GM12878 (cell line): Measurements from ENCODE around the gene TELO2. TPM values are rescaled to one million over a fixed set of nuclear protein-coding genes. Genes with fewer than 3 reads are reported as not detected.

Experiments
- ATAC-seq: fragments of 200-7000 bp; cut with Tn5 transposase; 3 replicates; pipeline ENCODE4 v1.9.1; 2020; ENCODE audit warnings: mild to moderate bottlenecking, moderate library complexity
- BruUV-seq: library from RNA; stranded (reverse); fragments of 400-500 nt; replicated peaks from 2 replicates; lab custom pipeline; 2021; lab: Mats Ljungman, UMichigan
- CTCF ChIA-PET: fragments of 300-600 bp; sonication (Branson Sonifier 250); formaldehyde crosslinking; extraction: SDS; loops from one replicate; lab custom pipeline; 2021; ENCODE audit warnings: inconsistent platforms; lab: Yijun Ruan, JAX
- POLR2A ChIA-PET: fragments of 350-600 bp; formaldehyde crosslinking; extraction: SDS; loops from one replicate; lab custom pipeline; 2021; ENCODE audit warnings: inconsistent platforms; lab: Charles Lee
- RAD21 ChIA-PET: fragments of 300-600 bp; sonication (Branson Sonifier 250); formaldehyde crosslinking; loops from one replicate; lab custom pipeline; 2023; ENCODE audit warnings: antibody characterized with exemption; ENCODE audit not compliant: unreplicated experiment; lab: Charles Lee
- SMC1A ChIA-PET: fragments of 300-600 bp; sonication (Branson Sonifier 250); formaldehyde crosslinking; loops from one replicate; lab custom pipeline; 2023; ENCODE audit not compliant: unreplicated experiment, uncharacterized antibody; lab: Charles Lee
- DNase-seq: peaks from one replicate; pipeline ENCODE4 v3.0.0-alpha.2; 2011; ENCODE audit warnings: low read depth, low spot score
- FAIRE-seq: peaks from 3 replicates; lab custom pipeline; 2011; peaks lifted over from hg19 to GRCh38; lab: Jason Lieb, UNC
- H2AFZ ChIP-seq: 2 replicates; pipeline ENCODE4 v1.6.0; 2011; ENCODE audit warnings: low read depth, low read length, control low read depth; ENCODE audit not compliant: control insufficient read depth
- H3K27ac ChIP-seq: 2 replicates; pipeline ENCODE4 v1.5.1; 2011; ENCODE audit warnings: control low read depth; ENCODE audit not compliant: control insufficient read depth, insufficient read depth
- H3K27me3 ChIP-seq, 2 experiments: replicated peaks in 1 of 2; 2 replicates each; pipeline versions ENCODE4 v1.6.0 to v1.6.1; 2011; ENCODE audit warnings: low read length in 1 of 2; ENCODE audit not compliant: control insufficient read depth in 2 of 2, insufficient read depth in 2 of 2
- H3K36me3 ChIP-seq, 2 experiments: 2 replicates each; pipeline ENCODE4 v1.5.1; 2011; ENCODE audit warnings: low read length in 1 of 2; ENCODE audit not compliant: control insufficient read depth in 2 of 2, insufficient read depth in 2 of 2
- H3K4me1 ChIP-seq: 2 replicates; pipeline ENCODE4 v1.6.1; 2011; ENCODE audit warnings: mild to moderate bottlenecking, low read length, moderate library complexity, mixed read lengths; ENCODE audit not compliant: control insufficient read depth, insufficient read depth
- H3K4me2 ChIP-seq: 2 replicates; pipeline ENCODE4 v1.6.0; 2011; ENCODE audit warnings: control low read depth; ENCODE audit not compliant: control insufficient read depth, insufficient read depth
- H3K4me3 ChIP-seq: fragments of 200-600 bp; sonication (generic); 2 replicates; pipeline ENCODE4 v1.5.1; 2016
- H3K79me2 ChIP-seq: 2 replicates; pipeline ENCODE4 v1.6.0; 2011; ENCODE audit warnings: low read length; ENCODE audit not compliant: control insufficient read depth, insufficient read depth
- H3K9ac ChIP-seq: 2 replicates; pipeline ENCODE4 v1.8.0; 2011; ENCODE audit warnings: low read length, control low read depth, mixed read lengths; ENCODE audit not compliant: control insufficient read depth, insufficient read depth
- H3K9me3 ChIP-seq: replicated peaks from 3 replicates; pipeline ENCODE4 v1.5.1; 2011; ENCODE audit warnings: mild to moderate bottlenecking, low read length; ENCODE audit not compliant: control insufficient read depth, insufficient read depth
- H4K20me1 ChIP-seq: 2 replicates; pipeline ENCODE4 v1.6.0; 2011; ENCODE audit not compliant: control insufficient read depth, insufficient read depth
- BHLHE40 ChIP-seq, 2 experiments: fragments of 450-650 bp in 1 of 2; IDR thresholded peaks; 2 replicates each; pipeline ENCODE4 v1.6.1; 2011 to 2017; ENCODE audit warnings: low read depth in 2 of 2, borderline replicate concordance in 1 of 2, improper control_type of control experiment in 1 of 2, low read length in 1 of 2, mild to moderate bottlenecking in 1 of 2
- CBX5 ChIP-seq: sonication (generic); IDR thresholded peaks from 2 replicates; pipeline ENCODE4 v1.6.1; 2016; ENCODE audit warnings: low read depth, moderate library complexity, mild to moderate bottlenecking, inconsistent platforms
- EED ChIP-seq: sonication (generic); IDR thresholded peaks from 2 replicates; pipeline ENCODE4 v1.6.1; 2016; ENCODE audit warnings: antibody characterized with exemption, low read depth
- JUNB ChIP-seq: IDR thresholded peaks from 2 replicates; pipeline ENCODE4 v1.6.1; 2016; ENCODE audit warnings: antibody characterized with exemption, mild to moderate bottlenecking
- MAX ChIP-seq: IDR thresholded peaks from 2 replicates; pipeline ENCODE4 v1.6.1; 2012; ENCODE audit warnings: low read depth, low read length, improper control_type of control experiment
- NFXL1 ChIP-seq: fragments of 450-650 bp; IDR thresholded peaks from 2 replicates; pipeline ENCODE4 v1.6.1; 2017; ENCODE audit warnings: antibody characterized with exemption, mild to moderate bottlenecking, borderline replicate concordance
- NFYA ChIP-seq: IDR thresholded peaks from 2 replicates; pipeline ENCODE4 v1.6.1; 2011; ENCODE audit warnings: low read depth, mild to moderate bottlenecking, low read length, improper control_type of control experiment, borderline replicate concordance
- PBX3 ChIP-seq: IDR thresholded peaks from 2 replicates; pipeline ENCODE4 v1.6.1; 2011; ENCODE audit warnings: mild to moderate bottlenecking, low read depth, low read length, moderate library complexity; ENCODE audit not compliant: insufficient replicate concordance
- TCF7 ChIP-seq: IDR thresholded peaks from 2 replicates; pipeline ENCODE4 v1.6.1; 2014; ENCODE audit warnings: antibody characterized with exemption, borderline replicate concordance
- WRNIP1 ChIP-seq: IDR thresholded peaks from 2 replicates; pipeline ENCODE4 v1.6.1; 2011; ENCODE audit warnings: low read depth, low read length, improper control_type of control experiment, borderline replicate concordance
- WGBS: methylation state at CpG from one replicate; pipeline ENCODE4 v1.1.6; 2016; ENCODE audit warnings: low lambda C conversion rate; ENCODE audit not compliant: insufficient replicate concordance, insufficient coverage; ENCODE audit errors: missing lambda C conversion rate; 5-methylcytosine and 5-hydroxymethylcytosine counted together
- in situ Hi-C: fragments of 300-500 bp; cut with MboI; formaldehyde crosslinking; loops from 9 replicates; pipeline ENCODE4 v1.14.3; 2018; ENCODE audit warnings: mixed read lengths
- intact Hi-C: fragments of 100-400 bp; cut with micrococcal nuclease; formaldehyde crosslinking; loops from one replicate; pipeline ENCODE4 v1.14.2; 2022; ENCODE audit not compliant: unreplicated experiment
- polyA plus RNA-seq, 11 experiments: library from polyadenylated mRNA; depleted of rRNA in 4 of 11; unstranded in 6 of 11; stranded (reverse) in 5 of 11; fragments of >200 nt; fragmentation: Nextera tagmentation in 4 of 11; fragmentation: Illumina TruSeq in 1 of 11; extraction: Ambion mirVana in 4 of 11; extraction: Trizol in 1 of 11; gene quantifications; 1 replicate in 1 of 11; 2 replicates in 10 of 11; pipeline versions ENCODE4 v1.2.1 to v1.2.3, GENCODE V29; 2011 to 2016; ENCODE audit warnings: inconsistent platforms in 2 of 11, missing spikeins in 2 of 11, low read depth in 1 of 11
- total RNA-seq, 4 experiments: library from RNA; depleted of rRNA in 3 of 4; stranded (reverse); fragments of >200 nt in 3 of 4; fragmentation: Illumina TruSeq in 1 of 4; extraction: Trizol in 1 of 4; gene quantifications; 2 replicates each; pipeline versions ENCODE4 v1.2.1 to v1.2.3, GENCODE V29; 2013 to 2021

TELO2 gene
- total and polyA plus RNA-seq, 10 of the 15 experiments (the other 5 are each of a cell fraction or from before 2014, with no cell fraction given), result 0.55 to 72.8 (median 18.6) TPM

GRCh38 chr16:1491327-1491726 is 1.8 kb upstream of the TELO2 start:
- H3K79me2 ChIP-seq, result peaks cover 17% of the 10 kb centered on the region
- H3K4me2 ChIP-seq, result no peak overlapping the region
- no peak for DNase-seq
- ChIA-PET RAD21 (no interaction called here), CTCF (interaction anchor here (1.0 kb wide), 1 partner anchor 232 kb away, joined by 3 read pairs; no protein-coding TSS in a partner anchor), SMC1A (interaction anchor here (1.5 kb wide), 1 partner anchor 10 kb away, joined by 4 read pairs; no protein-coding TSS in a partner anchor), POLR2A (no interaction called here)
- H3K27me3 ChIP-seq, result no peaks in the 10 kb centered on the region
- H3K4me3 ChIP-seq, result no peak overlapping the region
- WGBS, result 94% methylated on average over 12 of the region's 12 CpGs
- peaks cover 0 to 3% of the 10 kb centered on the region in 2 experiments; a peak in 3 of 4 replicates for H3K36me3 ChIP-seq
- H3K4me1 ChIP-seq, result peaks cover 6% of the 10 kb centered on the region
- ATAC-seq, result no peak
- no peak overlapping the region for H3K9ac ChIP-seq
- no TSS peak for BruUV-seq
- H2AFZ ChIP-seq, result no peak overlapping the region
- H4K20me1 ChIP-seq, result no peaks in the 10 kb centered on the region
- in situ Hi-C loops (no loop called here), intact Hi-C loops (no loop called here)
- TF ChIP-seq TCF7, result no peak
- no peak for TF ChIP-seq PBX3
- no peak for TF ChIP-seq JUNB
- no peak for TF ChIP-seq EED
- TF ChIP-seq NFYA, result no peak
- TF ChIP-seq MAX, result no peak
- TF ChIP-seq CBX5, result no peak
- no peak for TF ChIP-seq NFXL1
- no peak for TF ChIP-seq WRNIP1
- TF ChIP-seq BHLHE40 (IDR thresholded peaks at IDR 0.05; ENCODE audit: borderline replicate concordance in 1 of 2, low read depth in 2 of 2, low read length in 1 of 2), result no peak
- no peaks in the 10 kb centered on the region for H3K9me3 ChIP-seq
- H3K27ac ChIP-seq, result no peak overlapping the region
- FAIRE-seq, result no peak
